Measurements from ENCODE around the gene SLC9A5. TPM values are rescaled to one million over a fixed set of nuclear protein-coding genes. Genes with fewer than 3 reads are reported as not detected.
A peak's percentile ranks its signal among the peaks of the same experiment; 100 is the strongest.

The SLC9A5 gene
- total and polyA plus RNA-seq, 10 of the 15 experiments (the other 5 are each of a cell fraction or from before 2014, with no cell fraction given) = 0.26 to 5.7 (median 1.5) TPM

DNA sequence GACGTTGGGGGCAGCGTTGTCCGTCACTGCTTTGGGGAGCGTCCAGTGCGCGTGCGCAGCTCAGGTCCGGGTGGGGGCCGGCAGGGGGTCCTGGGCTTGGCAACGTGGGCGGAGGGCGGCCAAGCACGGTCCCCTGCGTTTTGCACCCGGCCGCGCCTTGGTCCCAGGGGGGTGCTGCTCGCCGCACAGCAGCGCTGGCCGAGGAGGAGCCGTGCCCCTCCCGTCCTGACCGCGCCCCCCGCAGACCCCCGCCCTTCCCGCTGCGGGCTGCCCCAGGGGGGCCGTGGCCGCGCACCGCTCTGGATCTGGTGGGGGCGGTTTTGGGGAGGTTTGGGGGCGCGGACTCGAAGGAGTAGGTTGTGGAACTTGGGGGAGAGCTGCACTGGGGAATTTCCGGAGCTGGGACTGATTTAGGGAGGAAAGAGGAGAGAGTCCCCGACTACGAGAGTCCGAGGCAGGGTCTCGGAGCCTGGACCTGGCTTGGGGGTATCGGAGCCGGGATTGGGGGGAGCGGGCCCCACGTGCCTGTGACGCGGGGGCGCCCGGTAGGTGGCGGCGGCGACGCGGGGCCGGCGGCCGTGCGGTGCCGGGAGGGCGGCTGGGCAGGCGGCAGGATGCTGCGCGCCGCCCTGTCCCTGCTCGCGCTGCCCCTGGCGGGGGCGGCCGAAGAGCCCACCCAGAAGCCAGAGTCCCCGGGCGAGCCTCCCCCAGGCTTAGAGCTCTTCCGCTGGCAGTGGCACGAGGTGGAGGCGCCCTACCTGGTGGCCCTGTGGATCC lies at the start of gene SLC9A5 (continued):
- TF ChIP-seq, protein P1, sequence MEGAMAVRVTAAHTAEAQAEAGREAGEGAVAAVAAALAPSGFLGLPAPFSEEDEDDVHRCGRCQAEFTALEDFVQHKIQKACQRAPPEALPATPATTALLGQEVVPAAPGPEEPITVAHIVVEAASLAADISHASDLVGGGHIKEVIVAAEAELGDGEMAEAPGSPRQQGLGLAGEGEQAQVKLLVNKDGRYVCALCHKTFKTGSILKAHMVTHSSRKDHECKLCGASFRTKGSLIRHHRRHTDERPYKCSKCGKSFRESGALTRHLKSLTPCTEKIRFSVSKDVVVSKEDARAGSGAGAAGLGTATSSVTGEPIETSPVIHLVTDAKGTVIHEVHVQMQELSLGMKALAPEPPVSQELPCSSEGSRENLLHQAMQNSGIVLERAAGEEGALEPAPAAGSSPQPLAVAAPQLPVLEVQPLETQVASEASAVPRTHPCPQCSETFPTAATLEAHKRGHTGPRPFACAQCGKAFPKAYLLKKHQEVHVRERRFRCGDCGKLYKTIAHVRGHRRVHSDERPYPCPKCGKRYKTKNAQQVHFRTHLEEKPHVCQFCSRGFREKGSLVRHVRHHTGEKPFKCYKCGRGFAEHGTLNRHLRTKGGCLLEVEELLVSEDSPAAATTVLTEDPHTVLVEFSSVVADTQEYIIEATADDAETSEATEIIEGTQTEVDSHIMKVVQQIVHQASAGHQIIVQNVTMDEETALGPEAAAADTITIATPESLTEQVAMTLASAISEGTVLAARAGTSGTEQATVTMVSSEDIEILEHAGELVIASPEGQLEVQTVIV (IDR thresholded peaks at IDR 0.05; ENCODE audit: borderline replicate concordance, partially characterized antibody) = no peak
- no peak for TF ChIP-seq ZNF24 (IDR thresholded peaks at IDR 0.05)
- TF ChIP-seq, protein P2, sequence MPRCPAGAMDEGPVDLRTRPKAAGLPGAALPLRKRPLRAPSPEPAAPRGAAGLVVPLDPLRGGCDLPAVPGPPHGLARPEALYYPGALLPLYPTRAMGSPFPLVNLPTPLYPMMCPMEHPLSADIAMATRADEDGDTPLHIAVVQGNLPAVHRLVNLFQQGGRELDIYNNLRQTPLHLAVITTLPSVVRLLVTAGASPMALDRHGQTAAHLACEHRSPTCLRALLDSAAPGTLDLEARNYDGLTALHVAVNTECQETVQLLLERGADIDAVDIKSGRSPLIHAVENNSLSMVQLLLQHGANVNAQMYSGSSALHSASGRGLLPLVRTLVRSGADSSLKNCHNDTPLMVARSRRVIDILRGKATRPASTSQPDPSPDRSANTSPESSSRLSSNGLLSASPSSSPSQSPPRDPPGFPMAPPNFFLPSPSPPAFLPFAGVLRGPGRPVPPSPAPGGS (IDR thresholded peaks at IDR 0.05; ENCODE audit: borderline replicate concordance, insufficient read depth, low read depth, low read length, poor library complexity, severe bottlenecking) = no peak

DNA sequence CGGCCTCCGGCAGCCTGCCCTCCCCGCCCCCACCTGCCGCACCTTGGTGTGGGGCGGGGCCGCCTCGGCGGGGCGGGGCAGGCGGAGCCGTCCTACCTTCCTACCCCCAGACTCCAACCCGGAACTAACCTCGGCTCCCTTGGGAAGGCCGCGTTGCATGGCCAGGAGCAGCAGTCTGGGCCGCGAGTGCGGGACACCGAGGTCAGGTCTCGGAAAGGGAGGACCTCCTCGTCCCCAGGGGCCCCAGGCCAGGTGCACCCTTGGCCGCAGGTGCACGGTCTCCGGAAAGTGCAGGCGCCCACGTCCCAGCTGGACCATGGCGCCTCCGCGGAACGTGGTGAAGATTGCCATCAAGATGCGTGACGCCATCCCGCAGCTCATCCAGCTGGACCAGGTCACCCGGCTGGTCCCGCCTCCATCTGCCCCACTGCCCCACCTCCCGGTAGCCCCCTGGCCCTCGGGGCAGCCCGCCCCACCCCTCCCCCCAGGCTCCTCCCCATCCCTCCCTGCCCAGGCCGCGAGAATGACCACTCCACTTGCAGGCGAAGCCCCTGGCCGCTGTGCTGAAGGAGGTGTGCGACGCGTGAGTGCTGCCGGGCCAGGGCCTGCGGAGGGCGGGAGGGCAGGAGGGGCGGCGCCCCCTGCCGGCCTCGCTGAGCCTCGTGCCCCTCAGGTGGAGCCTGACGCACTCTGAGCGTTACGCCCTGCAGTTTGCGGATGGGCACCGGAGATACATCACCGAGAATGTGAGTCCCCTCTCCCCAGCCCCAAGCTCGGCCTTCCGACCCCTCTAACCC lies 49.6 kb upstream of the SLC9A5 start, which contains the start of gene ELMO3:
TSS of gene ELMO3 (plus strand) at position 121 of the 797 bp plus-strand sequence. CDS start at position 317, 196 bp downstream.
- SMC1A ChIA-PET (ENCODE audit: uncharacterized antibody, unreplicated experiment) = interaction anchor here (1.2 kb wide), 1 partner anchor 27 kb away, joined by 4 read pairs; the partner anchor contains the start of gene TMEM208
- DNase-seq (ENCODE audit: low read depth, low spot score) (no peak), FAIRE-seq (no peak), ATAC-seq (no peak)
- Histone ChIP-seq H3K9me3 (replicated peaks; ENCODE audit: control insufficient read depth, insufficient read depth, low read length) (no peaks in the 10 kb centered on the region), H3K27ac (ENCODE audit: control insufficient read depth, insufficient read depth) (no peak within 1 kb of the TSS), H4K20me1 (ENCODE audit: control insufficient read depth, insufficient read depth) (peaks cover 7% of the 10 kb centered on the region; the same call in 1 of the 2 replicates), H3K4me3 (no peak within 1 kb of the TSS), H3K36me3 (ENCODE audit: control insufficient read depth in 2 of 2, insufficient read depth in 2 of 2, low read length in 1 of 2) (peaks cover 22 to 56% of the 10 kb centered on the region in 2 experiments), H3K27me3 (replicated peaks in 1 of 2; ENCODE audit: control insufficient read depth in 2 of 2, insufficient read depth in 2 of 2, low read length in 1 of 2) (no peaks in the 10 kb centered on the region), H3K4me2 (ENCODE audit: control insufficient read depth, insufficient read depth) (no peak within 1 kb of the TSS), H3K9ac (ENCODE audit: control insufficient read depth, insufficient read depth, low read length) (no peak within 1 kb of the TSS), H2AFZ (ENCODE audit: control insufficient read depth, low read depth, low read length) (no peak within 1 kb of the TSS), H3K4me1 (ENCODE audit: control insufficient read depth, insufficient read depth, low read length) (no peaks in the 10 kb centered on the region), H3K79me2 (ENCODE audit: control insufficient read depth, insufficient read depth, low read length) (peaks cover under 1% of the 10 kb centered on the region; the same call in 1 of the 2 replicates)
- intact Hi-C loops (cut with micrococcal nuclease; ENCODE audit: unreplicated experiment) (no loop called here), in situ Hi-C loops (cut with MboI) (no loop called here)
- no TSS peak for BruUV-seq (replicated peaks)
- CTCF ChIA-PET = interaction anchor here (1.2 to 2.0 kb wide), 3 partner anchors 28 to 48 kb away, joined by 3 to 13 read pairs (median 8); partner anchors contain the start of genes FHOD1 and TMEM208
- 87% methylated on average over 31 of the region's 61 CpGs for WGBS (ENCODE audit: insufficient coverage, insufficient replicate concordance, low lambda C conversion rate, missing lambda C conversion rate)
- RAD21 ChIA-PET (ENCODE audit: unreplicated experiment) = no interaction called here
- TF ChIP-seq POLR2A (IDR thresholded peaks at IDR 0.05; ENCODE audit: low read depth, low read length) (peak; percentile 70; the same call in 1 of the 2 replicates), DPF2 (IDR thresholded peaks at IDR 0.05) (no peak)
- TF ChIP-seq, protein P2 (IDR thresholded peaks at IDR 0.05; ENCODE audit: borderline replicate concordance, insufficient read depth, low read depth, low read length, poor library complexity, severe bottlenecking) = peak; percentile 74
- POLR2A ChIA-PET = no interaction called here
